HEK293 (cell line): ENCODE data around the gene SCN11A.

Experiments
- CTCF ChIA-PET: fragments of 350-600 bp; formaldehyde crosslinking; extraction: SDS; loops from one replicate; lab custom pipeline; 2021; ENCODE audit warnings: antibody characterized with exemption; lab: Yijun Ruan, JAX
- POLR2A ChIA-PET: fragments of 300-600 bp; formaldehyde crosslinking; extraction: SDS; loops from one replicate; lab custom pipeline; 2020; ENCODE audit warnings: antibody characterized with exemption, inconsistent platforms; lab: Yijun Ruan, JAX
- H3K27ac ChIP-seq: fragments of 200-500 bp; sonication (Bioruptor generic); 2 replicates; pipeline ENCODE4 v1.5.1; 2014; ENCODE audit warnings: low read depth, low read length, control low read depth, inconsistent platforms; ENCODE audit errors: extremely low read depth
- H3K36me3 ChIP-seq, 2 experiments: fragments of 200-500 bp in 1 of 2; sonication (Bioruptor generic) in 1 of 2; 1 replicate in 1 of 2; 2 replicates in 1 of 2; pipeline ENCODE4 v1.5.1; 2014 to 2017; ENCODE audit warnings: inconsistent platforms in 2 of 2, low read length in 2 of 2; ENCODE audit not compliant: control insufficient read depth in 2 of 2, insufficient read depth in 1 of 2
- H3K4me1 ChIP-seq: fragments of 200-500 bp; sonication (Bioruptor generic); 2 replicates; pipeline ENCODE4 v1.5.1; 2014; ENCODE audit warnings: mild to moderate bottlenecking, low read length, inconsistent platforms; ENCODE audit not compliant: control insufficient read depth, insufficient read depth
- H3K4me3 ChIP-seq: 2 replicates; pipeline ENCODE4 v1.5.1; 2011; ENCODE audit warnings: low read depth, mild to moderate bottlenecking, control low read depth, low read length, moderate library complexity
- H3K9me3 ChIP-seq: fragments of 200-500 bp; sonication (Bioruptor generic); 2 replicates; pipeline ENCODE4 v1.5.1; 2014; ENCODE audit warnings: low read depth, low read length, inconsistent platforms; ENCODE audit not compliant: control insufficient read depth, insufficient read depth
- EGR2 ChIP-seq: fragments of 450-650 bp; formaldehyde crosslinking; IDR thresholded peaks from 2 replicates; pipeline ENCODE4 v1.5.1; 2016; ENCODE audit warnings: low read depth, missing biosample characterization, missing genetic modification characterization
- GLIS2 ChIP-seq: fragments of 450-650 bp; formaldehyde crosslinking; IDR thresholded peaks from 2 replicates; pipeline ENCODE4 v1.5.1; 2016; ENCODE audit warnings: missing biosample characterization, missing genetic modification characterization
- KLF10 ChIP-seq: fragments of 450-650 bp; IDR thresholded peaks from 2 replicates; pipeline ENCODE4 v1.5.1; 2018; ENCODE audit warnings: missing biosample characterization, mild to moderate bottlenecking, missing genetic modification characterization
- PRDM1 ChIP-seq: fragments of 450-650 bp; formaldehyde crosslinking; IDR thresholded peaks from 2 replicates; pipeline ENCODE4; 2016; ENCODE audit warnings: missing biosample characterization, missing genetic modification characterization
- RBAK ChIP-seq: fragments of 450-650 bp; formaldehyde crosslinking; IDR thresholded peaks from 2 replicates; pipeline ENCODE4 v1.5.1; 2016; ENCODE audit warnings: missing biosample characterization, missing genetic modification characterization
- ZNF138 ChIP-seq: fragments of 450-650 bp; formaldehyde crosslinking; IDR thresholded peaks from 2 replicates; pipeline ENCODE4 v1.5.1; 2016; ENCODE audit warnings: missing biosample characterization, missing genetic modification characterization, borderline replicate concordance
- ZNF174 ChIP-seq: fragments of 450-650 bp; formaldehyde crosslinking; IDR thresholded peaks from 2 replicates; pipeline ENCODE4 v1.5.0; 2017; ENCODE audit warnings: missing biosample characterization, mild to moderate bottlenecking, missing genetic modification characterization
- ZNF221 ChIP-seq: fragments of 450-650 bp; formaldehyde crosslinking; IDR thresholded peaks from 2 replicates; pipeline ENCODE4 v1.5.1; 2017; ENCODE audit warnings: missing biosample characterization, missing genetic modification characterization, borderline replicate concordance
- ZNF335 ChIP-seq: fragments of 450-650 bp; formaldehyde crosslinking; conservative IDR thresholded peaks from 2 replicates; pipeline ENCODE4 v1.5.1; 2016; ENCODE audit warnings: missing biosample characterization, missing genetic modification characterization
- ZNF426 ChIP-seq: fragments of 450-650 bp; formaldehyde crosslinking; IDR thresholded peaks from 2 replicates; pipeline ENCODE4 v1.5.1; 2017; ENCODE audit warnings: missing biosample characterization, missing genetic modification characterization, mild to moderate bottlenecking, inconsistent platforms, moderate library complexity
- ZNF433 ChIP-seq: fragments of 450-650 bp; formaldehyde crosslinking; IDR thresholded peaks from 2 replicates; pipeline ENCODE4 v1.5.1; 2016; ENCODE audit warnings: missing biosample characterization, missing genetic modification characterization, low read depth
- ZNF48 ChIP-seq: fragments of 450-650 bp; formaldehyde crosslinking; IDR thresholded peaks from 2 replicates; pipeline ENCODE4 v1.5.1; 2016; ENCODE audit warnings: missing biosample characterization, missing genetic modification characterization
- ZNF549 ChIP-seq: fragments of 450-650 bp; IDR thresholded peaks from 2 replicates; pipeline ENCODE4 v1.5.1; 2018; ENCODE audit warnings: missing biosample characterization, missing genetic modification characterization, mild to moderate bottlenecking, inconsistent platforms, moderate library complexity
- ZNF626 ChIP-seq: fragments of 450-650 bp; sonication (Bioruptor Pico); formaldehyde crosslinking; IDR thresholded peaks from 2 replicates; pipeline ENCODE4 v1.5.1; 2018; ENCODE audit warnings: missing biosample characterization, missing genetic modification characterization, inconsistent platforms
- ZNF660 ChIP-seq: fragments of 450-650 bp; IDR thresholded peaks from 2 replicates; pipeline ENCODE4 v1.5.1; 2018; ENCODE audit warnings: missing biosample characterization, mild to moderate bottlenecking, missing genetic modification characterization
- ZNF776 ChIP-seq: fragments of 450-650 bp; formaldehyde crosslinking; IDR thresholded peaks from 2 replicates; pipeline ENCODE4 v1.5.0; 2017; ENCODE audit warnings: missing biosample characterization, missing genetic modification characterization, borderline replicate concordance
- TF ChIP-seq, protein P1 (sequence below): fragments of 450-650 bp; formaldehyde crosslinking; IDR thresholded peaks from 2 replicates; pipeline ENCODE4 v1.5.1; 2016; ENCODE audit warnings: missing biosample characterization, missing genetic modification characterization, borderline replicate concordance
- TF ChIP-seq, protein P2 (sequence below): fragments of 450-650 bp; IDR thresholded peaks from 2 replicates; pipeline ENCODE4 v1.5.1; 2018; ENCODE audit warnings: missing biosample characterization, missing genetic modification characterization
- TF ChIP-seq, protein P3 (sequence below): fragments of 450-650 bp; formaldehyde crosslinking; IDR thresholded peaks from 2 replicates; pipeline ENCODE4 v1.5.1; 2016; ENCODE audit warnings: missing biosample characterization, missing genetic modification characterization
- TF ChIP-seq, protein P4 (sequence below): fragments of 450-650 bp; formaldehyde crosslinking; IDR thresholded peaks from 2 replicates; pipeline ENCODE4 v1.5.1; 2017; ENCODE audit warnings: missing biosample characterization, missing genetic modification characterization
- TF ChIP-seq, protein P5 (sequence below): fragments of 450-650 bp; formaldehyde crosslinking; IDR thresholded peaks from 2 replicates; pipeline ENCODE4; 2016; ENCODE audit warnings: missing biosample characterization, missing genetic modification characterization

SCN11A gene

DNA sequence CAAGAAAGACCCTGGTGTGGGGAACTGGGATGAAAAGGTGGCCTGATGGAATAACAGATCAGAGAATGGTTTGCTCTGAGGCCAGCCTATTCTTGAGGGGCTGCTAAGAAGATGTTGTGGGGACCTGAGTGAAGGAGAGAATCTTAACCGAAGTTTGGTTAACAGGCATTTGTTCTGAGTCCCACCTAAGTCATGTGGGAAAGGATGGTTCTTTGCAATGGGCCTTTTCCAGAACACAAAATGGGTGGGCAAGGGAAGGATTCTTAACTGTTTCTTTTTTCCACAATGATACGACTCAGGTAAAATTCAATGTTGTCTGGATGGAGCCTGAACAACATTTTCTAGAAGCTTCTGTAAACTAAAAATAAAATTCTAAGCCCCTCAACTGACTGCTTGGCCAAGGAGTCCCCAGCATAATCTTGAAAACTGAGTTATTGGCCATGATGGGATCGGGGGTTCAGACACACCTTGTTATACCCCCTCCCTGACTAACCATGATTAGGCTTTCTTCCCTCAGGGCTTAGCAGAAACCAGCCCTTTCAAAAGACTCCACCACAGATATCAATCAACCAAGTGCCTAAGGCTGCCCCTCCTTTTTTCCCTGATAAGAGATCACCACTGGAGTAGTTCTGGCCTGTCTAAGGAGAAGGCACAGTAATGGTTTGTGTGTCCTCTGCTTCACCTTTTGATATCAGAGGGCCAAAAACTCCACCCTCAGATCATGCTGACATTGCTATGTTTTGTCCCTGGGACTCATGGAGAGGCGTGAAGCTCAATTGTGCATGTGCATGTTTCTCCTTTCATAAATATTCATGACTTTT lies 30.1 kb downstream of the SCN11A start (continued):
- no peak for TF ChIP-seq ZNF221 (tag by site-specific recombination)
- TF ChIP-seq, all 188 proteins: peak for 0

DNA sequence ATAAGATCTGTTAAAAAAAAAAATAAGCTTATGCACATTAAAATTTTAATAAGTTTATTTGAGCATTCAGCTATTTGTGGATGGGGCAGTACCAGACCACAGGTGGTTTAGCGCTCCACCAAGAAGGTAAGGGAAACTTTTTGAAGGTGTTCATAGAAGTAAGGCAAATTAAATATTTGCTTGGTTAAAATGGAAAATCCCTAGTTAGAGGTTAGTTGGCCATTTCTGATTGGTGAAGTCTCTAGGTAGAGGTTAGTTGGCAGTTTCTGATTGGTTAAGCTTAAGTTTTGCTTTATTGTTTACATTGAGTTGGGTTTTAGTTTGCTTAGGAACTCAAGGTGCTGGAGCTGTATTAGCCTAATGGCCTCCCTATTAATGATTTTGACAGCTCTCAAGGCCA lies 30.7 kb downstream of the SCN11A start:
- TF ChIP-seq GLIS2, result no peak
- no peak for TF ChIP-seq ZNF48 (tag by site-specific recombination)
- TF ChIP-seq, protein P1, sequence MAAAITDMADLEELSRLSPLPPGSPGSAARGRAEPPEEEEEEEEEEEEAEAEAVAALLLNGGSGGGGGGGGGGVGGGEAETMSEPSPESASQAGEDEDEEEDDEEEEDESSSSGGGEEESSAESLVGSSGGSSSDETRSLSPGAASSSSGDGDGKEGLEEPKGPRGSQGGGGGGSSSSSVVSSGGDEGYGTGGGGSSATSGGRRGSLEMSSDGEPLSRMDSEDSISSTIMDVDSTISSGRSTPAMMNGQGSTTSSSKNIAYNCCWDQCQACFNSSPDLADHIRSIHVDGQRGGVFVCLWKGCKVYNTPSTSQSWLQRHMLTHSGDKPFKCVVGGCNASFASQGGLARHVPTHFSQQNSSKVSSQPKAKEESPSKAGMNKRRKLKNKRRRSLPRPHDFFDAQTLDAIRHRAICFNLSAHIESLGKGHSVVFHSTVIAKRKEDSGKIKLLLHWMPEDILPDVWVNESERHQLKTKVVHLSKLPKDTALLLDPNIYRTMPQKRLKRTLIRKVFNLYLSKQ (tag by site-specific recombination), result no peak
- TF ChIP-seq PRDM1 (tag by site-specific recombination), result no peak
- TF ChIP-seq, protein P2, sequence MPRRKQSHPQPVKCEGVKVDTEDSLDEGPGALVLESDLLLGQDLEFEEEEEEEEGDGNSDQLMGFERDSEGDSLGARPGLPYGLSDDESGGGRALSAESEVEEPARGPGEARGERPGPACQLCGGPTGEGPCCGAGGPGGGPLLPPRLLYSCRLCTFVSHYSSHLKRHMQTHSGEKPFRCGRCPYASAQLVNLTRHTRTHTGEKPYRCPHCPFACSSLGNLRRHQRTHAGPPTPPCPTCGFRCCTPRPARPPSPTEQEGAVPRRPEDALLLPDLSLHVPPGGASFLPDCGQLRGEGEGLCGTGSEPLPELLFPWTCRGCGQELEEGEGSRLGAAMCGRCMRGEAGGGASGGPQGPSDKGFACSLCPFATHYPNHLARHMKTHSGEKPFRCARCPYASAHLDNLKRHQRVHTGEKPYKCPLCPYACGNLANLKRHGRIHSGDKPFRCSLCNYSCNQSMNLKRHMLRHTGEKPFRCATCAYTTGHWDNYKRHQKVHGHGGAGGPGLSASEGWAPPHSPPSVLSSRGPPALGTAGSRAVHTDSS (tag by site-specific recombination), result no peak
- TF ChIP-seq ZNF433 (tag by site-specific recombination), result no peak
- TF ChIP-seq ZNF776, result no peak
- no peak for TF ChIP-seq ZNF426 (tag by site-specific recombination)
- TF ChIP-seq, protein P3, sequence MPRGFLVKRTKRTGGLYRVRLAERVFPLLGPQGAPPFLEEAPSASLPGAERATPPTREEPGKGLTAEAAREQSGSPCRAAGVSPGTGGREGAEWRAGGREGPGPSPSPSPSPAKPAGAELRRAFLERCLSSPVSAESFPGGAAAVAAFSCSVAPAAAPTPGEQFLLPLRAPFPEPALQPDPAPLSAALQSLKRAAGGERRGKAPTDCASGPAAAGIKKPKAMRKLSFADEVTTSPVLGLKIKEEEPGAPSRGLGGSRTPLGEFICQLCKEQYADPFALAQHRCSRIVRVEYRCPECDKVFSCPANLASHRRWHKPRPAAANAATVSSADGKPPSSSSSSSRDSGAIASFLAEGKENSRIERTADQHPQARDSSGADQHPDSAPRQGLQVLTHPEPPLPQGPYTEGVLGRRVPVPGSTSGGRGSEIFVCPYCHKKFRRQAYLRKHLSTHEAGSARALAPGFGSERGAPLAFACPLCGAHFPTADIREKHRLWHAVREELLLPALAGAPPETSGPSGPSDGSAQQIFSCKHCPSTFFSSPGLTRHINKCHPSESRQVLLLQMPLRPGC (tag by site-specific recombination), result no peak
- no peak for TF ChIP-seq RBAK
- no peak for TF ChIP-seq ZNF626
- TF ChIP-seq, protein P4, sequence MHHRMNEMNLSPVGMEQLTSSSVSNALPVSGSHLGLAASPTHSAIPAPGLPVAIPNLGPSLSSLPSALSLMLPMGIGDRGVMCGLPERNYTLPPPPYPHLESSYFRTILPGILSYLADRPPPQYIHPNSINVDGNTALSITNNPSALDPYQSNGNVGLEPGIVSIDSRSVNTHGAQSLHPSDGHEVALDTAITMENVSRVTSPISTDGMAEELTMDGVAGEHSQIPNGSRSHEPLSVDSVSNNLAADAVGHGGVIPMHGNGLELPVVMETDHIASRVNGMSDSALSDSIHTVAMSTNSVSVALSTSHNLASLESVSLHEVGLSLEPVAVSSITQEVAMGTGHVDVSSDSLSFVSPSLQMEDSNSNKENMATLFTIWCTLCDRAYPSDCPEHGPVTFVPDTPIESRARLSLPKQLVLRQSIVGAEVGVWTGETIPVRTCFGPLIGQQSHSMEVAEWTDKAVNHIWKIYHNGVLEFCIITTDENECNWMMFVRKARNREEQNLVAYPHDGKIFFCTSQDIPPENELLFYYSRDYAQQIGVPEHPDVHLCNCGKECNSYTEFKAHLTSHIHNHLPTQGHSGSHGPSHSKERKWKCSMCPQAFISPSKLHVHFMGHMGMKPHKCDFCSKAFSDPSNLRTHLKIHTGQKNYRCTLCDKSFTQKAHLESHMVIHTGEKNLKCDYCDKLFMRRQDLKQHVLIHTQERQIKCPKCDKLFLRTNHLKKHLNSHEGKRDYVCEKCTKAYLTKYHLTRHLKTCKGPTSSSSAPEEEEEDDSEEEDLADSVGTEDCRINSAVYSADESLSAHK (tag by site-specific recombination), result no peak
- no peak for TF ChIP-seq ZNF174
- TF ChIP-seq KLF10 (tag by site-specific recombination), result no peak
- no peak overlapping the region for H3K27ac ChIP-seq
- no peak overlapping the region for H3K4me3 ChIP-seq
- H3K9me3 ChIP-seq, result no peaks in the 10 kb centered on the region
- H3K4me1 ChIP-seq, result no peaks in the 10 kb centered on the region
- no peaks in the 10 kb centered on the region for H3K36me3 ChIP-seq
- ChIA-PET CTCF (interaction anchor here (1.4 to 2.3 kb wide), 2 partner anchors 10 to 21 kb away, joined by 3 to 6 read pairs; no protein-coding TSS in a partner anchor), POLR2A (no interaction called here)

DNA sequence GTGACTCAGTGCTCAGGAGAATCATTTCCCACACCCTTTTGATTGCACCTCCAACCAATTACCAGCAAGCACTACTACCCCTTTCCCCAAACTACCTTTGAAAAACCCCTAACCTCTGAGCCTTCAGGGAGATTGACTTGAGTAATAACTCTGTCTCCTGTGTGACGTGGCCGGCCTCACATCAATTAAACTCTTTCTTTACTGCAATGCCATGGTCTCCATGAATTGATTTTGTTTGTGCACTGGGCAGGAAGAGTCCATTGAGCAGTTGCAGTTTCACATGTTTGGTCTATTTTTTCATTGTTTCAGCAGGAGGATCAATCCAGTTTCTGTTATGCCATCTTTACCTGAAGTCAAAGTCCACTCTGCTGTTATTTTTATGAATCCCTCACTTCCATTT lies 32.4 kb downstream of the SCN11A start:
- no peaks in the 10 kb centered on the region for H3K9me3 ChIP-seq
- H3K36me3 ChIP-seq, result no peaks in the 10 kb centered on the region
- TF ChIP-seq ZNF138 (no peak), ZNF549 (tag by site-specific recombination) (no peak), ZNF335 (no peak), EGR2 (tag by site-specific recombination) (no peak), ZNF660 (tag by site-specific recombination) (no peak)
- TF ChIP-seq, protein P5, sequence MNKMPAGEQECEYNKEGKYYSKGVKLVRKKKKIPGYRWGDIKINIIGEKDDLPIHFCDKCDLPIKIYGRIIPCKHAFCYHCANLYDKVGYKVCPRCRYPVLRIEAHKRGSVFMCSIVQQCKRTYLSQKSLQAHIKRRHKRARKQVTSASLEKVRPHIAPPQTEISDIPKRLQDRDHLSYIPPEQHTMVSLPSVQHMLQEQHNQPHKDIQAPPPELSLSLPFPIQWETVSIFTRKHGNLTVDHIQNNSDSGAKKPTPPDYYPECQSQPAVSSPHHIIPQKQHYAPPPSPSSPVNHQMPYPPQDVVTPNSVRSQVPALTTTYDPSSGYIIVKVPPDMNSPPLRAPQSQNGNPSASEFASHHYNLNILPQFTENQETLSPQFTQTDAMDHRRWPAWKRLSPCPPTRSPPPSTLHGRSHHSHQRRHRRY (tag by site-specific recombination), result no peak
- no peaks in the 10 kb centered on the region for H3K4me1 ChIP-seq
- ChIA-PET CTCF (interaction anchor here (2.3 kb wide), 1 partner anchor 19 kb away, joined by 6 read pairs; no protein-coding TSS in a partner anchor), POLR2A (no interaction called here)
- H3K4me3 ChIP-seq, result no peak overlapping the region
- no peak overlapping the region for H3K27ac ChIP-seq
